ENCODE measurements around the gene CHST3. TPM values are rescaled to one million over a fixed set of nuclear protein-coding genes. Genes with fewer than 3 reads are reported as not detected.

The CHST3 gene
- polyA plus RNA-seq, 1 donor from 2014 or later: 4.1 TPM

GRCh38 chr10:71971311-71971731 lies 7.1 kb downstream of the CHST3 start:
- Histone ChIP-seq H3K4me3 (ENCODE audit: low read length) (no peak overlapping the region), H3K9me3 (ENCODE audit: low read length) (no peaks in the 10 kb centered on the region), H3K9me2 (ENCODE audit: insufficient read depth, low read length) (no peaks in the 10 kb centered on the region), H3K27ac (ENCODE audit: low read length) (no peak overlapping the region), H4K20me1 (ENCODE audit: insufficient read depth) (no peaks in the 10 kb centered on the region), H3K9ac (ENCODE audit: low read length) (no peak overlapping the region), H3F3A (ENCODE audit: insufficient read depth, low read length, poor library complexity, severe bottlenecking) (no peaks in the 10 kb centered on the region), H3K27me3 (ENCODE audit: insufficient read depth, low read depth, low read length) (no peaks in the 10 kb centered on the region), H3K36me3 (ENCODE audit: insufficient read depth, low read length) (no peaks in the 10 kb centered on the region), H3K79me2 (replicated peaks; ENCODE audit: insufficient read depth, low read length) (peaks cover 3% of the 10 kb centered on the region), H3K4me2 (ENCODE audit: low read length) (no peak overlapping the region), H2AFZ (ENCODE audit: low read depth, low read length) (no peak overlapping the region)
- TF ChIP-seq MXI1 (conservative IDR thresholded peaks at IDR 0.05; ENCODE audit: poor library complexity, severe bottlenecking) (no peak), CTCF (IDR thresholded peaks at IDR 0.05; ENCODE audit: poor library complexity, severe bottlenecking) (no peak), EP300 (conservative IDR thresholded peaks at IDR 0.05; ENCODE audit: poor library complexity, severe bottlenecking) (no peak), TAF1 (IDR thresholded peaks at IDR 0.05; ENCODE audit: low read depth) (no peak), POLR2AphosphoS5 (IDR thresholded peaks at IDR 0.05) (no peak), SMC3 (conservative IDR thresholded peaks at IDR 0.05; ENCODE audit: poor library complexity) (no peak), REST (IDR thresholded peaks at IDR 0.05; ENCODE audit: borderline replicate concordance) (no peak), EZH2 (IDR thresholded peaks at IDR 0.05; ENCODE audit: borderline replicate concordance, insufficient read depth, low read length, poor library complexity, severe bottlenecking) (no peak), RAD21 (conservative IDR thresholded peaks at IDR 0.05) (no peak)

- no peaks in the 10 kb centered on the region for H4K20me1 ChIP-seq (ENCODE audit: insufficient read depth)
- no peak overlapping the region for H2AFZ ChIP-seq (ENCODE audit: low read depth, low read length)
- no peak overlapping the region for H3K27ac ChIP-seq (ENCODE audit: low read length)
- no peak overlapping the region for H3K9ac ChIP-seq (ENCODE audit: low read length)
- H3K4me2 ChIP-seq (ENCODE audit: low read length): no peak overlapping the region
- H3K79me2 ChIP-seq (replicated peaks; ENCODE audit: insufficient read depth, low read length): no peaks in the 10 kb centered on the region
- no peak for TF ChIP-seq EP300 (conservative IDR thresholded peaks at IDR 0.05; ENCODE audit: poor library complexity, severe bottlenecking)
- TF ChIP-seq RAD21 (conservative IDR thresholded peaks at IDR 0.05): no peak
- TF ChIP-seq REST (IDR thresholded peaks at IDR 0.05; ENCODE audit: borderline replicate concordance): no peak
- no peak for TF ChIP-seq POLR2AphosphoS5 (IDR thresholded peaks at IDR 0.05)
- TF ChIP-seq EZH2 (IDR thresholded peaks at IDR 0.05; ENCODE audit: borderline replicate concordance, insufficient read depth, low read length, poor library complexity, severe bottlenecking): no peak
- no peak for TF ChIP-seq CTCF (IDR thresholded peaks at IDR 0.05; ENCODE audit: poor library complexity, severe bottlenecking)
- TF ChIP-seq MXI1 (conservative IDR thresholded peaks at IDR 0.05; ENCODE audit: poor library complexity, severe bottlenecking): no peak
- no peak for TF ChIP-seq TAF1 (IDR thresholded peaks at IDR 0.05; ENCODE audit: low read depth)
- TF ChIP-seq SMC3 (conservative IDR thresholded peaks at IDR 0.05; ENCODE audit: poor library complexity): no peak
- H3K27me3 ChIP-seq (ENCODE audit: insufficient read depth, low read depth, low read length): no peaks in the 10 kb centered on the region
- H3K36me3 ChIP-seq (ENCODE audit: insufficient read depth, low read length): no peaks in the 10 kb centered on the region
- H3K9me2 ChIP-seq (ENCODE audit: insufficient read depth, low read length): no peaks in the 10 kb centered on the region
- H3K9me3 ChIP-seq (ENCODE audit: low read length): no peaks in the 10 kb centered on the region
- no peak overlapping the region for H3K4me3 ChIP-seq (ENCODE audit: low read length)
- H3F3A ChIP-seq (ENCODE audit: insufficient read depth, low read length, poor library complexity, severe bottlenecking): no peaks in the 10 kb centered on the region
Measured at GRCh38 chr10:71971769-71972555, 7.8 kb downstream of the CHST3 start.
